ENCODE results near the gene ST3GAL4. TPM values are rescaled to one million over a fixed set of nuclear protein-coding genes. Genes with fewer than 3 reads are reported as not detected.
"Not testable (repeated sequence)": the region's sequence is repeated elsewhere in the genome, so short reads cannot be mapped to it uniquely, and the experiment has no call there.

The ST3GAL4 gene
- total RNA-seq, 1 donor from 2014 or later: 41.5 TPM

- no peaks in the 10 kb centered on the region for H3K36me3 ChIP-seq
- TF ChIP-seq POLR2A (IDR thresholded peaks at IDR 0.05): no peak
- TF ChIP-seq CTCF (IDR thresholded peaks at IDR 0.05): no peak
- TF ChIP-seq POLR2AphosphoS5 (IDR thresholded peaks at IDR 0.05; ENCODE audit: insufficient read depth in 1 of 2, low read depth in 1 of 2): no peak
- no peaks in the 10 kb centered on the region for H3K9me3 ChIP-seq
- DNase-seq (ENCODE audit: extremely low spot score in 2 of 2): no peak
- H3K4me3 ChIP-seq: no peak overlapping the region
- H3K27ac ChIP-seq: peak overlapping the region; percentile 10
- H3K4me1 ChIP-seq: peaks cover 21% of the 10 kb centered on the region
- no peaks in the 10 kb centered on the region for H3K27me3 ChIP-seq
- intact Hi-C loops (cut with DNase I): no loop called here
These were observed 30.7 kb downstream of the ST3GAL4 start for GRCh38 chr11:126385991-126386728.

- intact Hi-C loops (cut with DNase I); H3K36me3 ChIP-seq; H3K4me3 ChIP-seq; DNase-seq (ENCODE audit: extremely low spot score in 2 of 2); H3K27me3 ChIP-seq; H3K9me3 ChIP-seq; H3K27ac ChIP-seq: not testable (repeated sequence)
- H3K4me1 ChIP-seq: peaks cover 26% of the 10 kb centered on the region
These were observed 31.2 kb downstream of the ST3GAL4 start for GRCh38 chr11:126386729-126387071.

- no peaks in the 10 kb centered on the region for H3K36me3 ChIP-seq
- no peak for TF ChIP-seq POLR2AphosphoS5 (IDR thresholded peaks at IDR 0.05; ENCODE audit: insufficient read depth in 1 of 2, low read depth in 1 of 2)
- TF ChIP-seq CTCF (IDR thresholded peaks at IDR 0.05): no peak
- no peak for TF ChIP-seq POLR2A (IDR thresholded peaks at IDR 0.05)
- no peak for DNase-seq (ENCODE audit: extremely low spot score in 2 of 2)
- H3K4me3 ChIP-seq: no peak overlapping the region
- no peaks in the 10 kb centered on the region for H3K9me3 ChIP-seq
- intact Hi-C loops (cut with DNase I): no loop called here
- H3K27me3 ChIP-seq: no peaks in the 10 kb centered on the region
- H3K27ac ChIP-seq: no peak overlapping the region
- peaks cover 35% of the 10 kb centered on the region for H3K4me1 ChIP-seq
These were observed 32.4 kb downstream of the ST3GAL4 start for GRCh38 chr11:126387857-126388256.

GRCh38 chr11:126390272-126390867 lies 34.9 kb downstream of the ST3GAL4 start:
- intact Hi-C loops (cut with DNase I): no loop called here
- Histone ChIP-seq H3K9me3 (no peaks in the 10 kb centered on the region), H3K4me3 (no peak overlapping the region), H3K4me1 (peaks cover 44% of the 10 kb centered on the region), H3K27me3 (no peaks in the 10 kb centered on the region), H3K27ac (no peak overlapping the region), H3K36me3 (no peaks in the 10 kb centered on the region)
- no peak for TF ChIP-seq POLR2A (IDR thresholded peaks at IDR 0.05)
- no peak for TF ChIP-seq POLR2AphosphoS5 (IDR thresholded peaks at IDR 0.05; ENCODE audit: insufficient read depth in 1 of 2, low read depth in 1 of 2)
- TF ChIP-seq CTCF (IDR thresholded peaks at IDR 0.05): no peak
- no peak for DNase-seq (ENCODE audit: extremely low spot score in 2 of 2)

- Histone ChIP-seq H3K27ac (no peak overlapping the region), H3K27me3 (no peaks in the 10 kb centered on the region), H3K9me3 (no peaks in the 10 kb centered on the region), H3K36me3 (no peaks in the 10 kb centered on the region), H3K4me3 (no peak overlapping the region), H3K4me1 (peaks cover 38% of the 10 kb centered on the region)
- intact Hi-C loops (cut with DNase I): no loop called here
- no peak for TF ChIP-seq CTCF (IDR thresholded peaks at IDR 0.05)
- no peak for TF ChIP-seq POLR2AphosphoS5 (IDR thresholded peaks at IDR 0.05; ENCODE audit: insufficient read depth in 1 of 2, low read depth in 1 of 2)
- TF ChIP-seq POLR2A (IDR thresholded peaks at IDR 0.05): no peak
- no peak for DNase-seq (ENCODE audit: extremely low spot score in 2 of 2)
These were observed 35.9 kb downstream of the ST3GAL4 start for GRCh38 chr11:126391286-126391954.
